ENCODE measurements around the gene FYCO1.
A peak's percentile ranks its signal among the peaks of the same experiment; 100 is the strongest.

The FYCO1 gene

DNA sequence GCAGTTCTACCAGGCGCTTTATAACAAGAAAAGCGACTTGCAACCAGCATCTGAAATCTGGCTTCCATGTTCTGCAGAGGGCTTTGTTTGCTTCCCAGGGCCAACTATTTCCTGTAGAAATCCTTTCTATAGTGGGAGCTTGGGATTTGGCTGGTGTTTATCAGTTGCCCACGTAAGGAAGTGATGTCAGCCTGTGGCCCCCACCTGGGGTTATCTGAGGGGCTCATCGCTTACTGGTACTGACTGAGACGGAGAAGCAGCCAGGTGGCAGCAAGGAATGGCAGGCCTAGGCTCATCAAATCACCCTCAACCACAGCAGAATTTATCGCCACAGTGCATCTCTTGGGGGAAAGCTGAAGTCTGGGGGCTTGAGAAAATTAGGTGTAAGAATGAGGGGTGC is 123.8 kb downstream of the FYCO1 start:
- H3K4ac ChIP-seq (ENCODE audit: low read depth, low read length): no peak overlapping the region
- no peak overlapping the region for H4K8ac ChIP-seq (ENCODE audit: low read depth, low read length)
- H3K79me2 ChIP-seq (ENCODE audit: control insufficient read depth, insufficient read depth, low read length): no peaks in the 10 kb centered on the region
- no peak overlapping the region for H3K4me3 ChIP-seq (ENCODE audit: low read length)
- H3K36me3 ChIP-seq (ENCODE audit: control insufficient read depth, insufficient read depth, low read length): no peaks in the 10 kb centered on the region
- no peak overlapping the region for H2AK5ac ChIP-seq (ENCODE audit: low read length)
- no peaks in the 10 kb centered on the region for H3K4me1 ChIP-seq (ENCODE audit: control insufficient read depth, low read depth, low read length)
- no peak overlapping the region for H2BK15ac ChIP-seq (replicated peaks; ENCODE audit: low read depth)
- H3K27ac ChIP-seq (ENCODE audit: low read depth, low read length): no peak overlapping the region
- H3K9ac ChIP-seq (ENCODE audit: low read length): no peak overlapping the region
- no peaks in the 10 kb centered on the region for H3K27me3 ChIP-seq (ENCODE audit: insufficient read depth, low read length, poor library complexity)
- H3K23ac ChIP-seq (ENCODE audit: low read length): no peak overlapping the region
- no peak overlapping the region for H2BK5ac ChIP-seq (ENCODE audit: low read length)
- H2BK120ac ChIP-seq (ENCODE audit: low read depth, low read length): no peak overlapping the region
- no peak overlapping the region for H3K56ac ChIP-seq (ENCODE audit: low read length)
- no peak overlapping the region for H3K18ac ChIP-seq (ENCODE audit: low read length)
- no peak overlapping the region for H4K5ac ChIP-seq (ENCODE audit: low read length)
- no CpG with 5 or more reads among the region's 6 CpGs for WGBS (ENCODE audit: extremely low coverage, insufficient coverage, low lambda C conversion rate)
- no peak overlapping the region for H3K4me2 ChIP-seq (ENCODE audit: low read length)
- peak; percentile 10 for DNase-seq
- H3K79me1 ChIP-seq (ENCODE audit: low read length): no peaks in the 10 kb centered on the region

DNA sequence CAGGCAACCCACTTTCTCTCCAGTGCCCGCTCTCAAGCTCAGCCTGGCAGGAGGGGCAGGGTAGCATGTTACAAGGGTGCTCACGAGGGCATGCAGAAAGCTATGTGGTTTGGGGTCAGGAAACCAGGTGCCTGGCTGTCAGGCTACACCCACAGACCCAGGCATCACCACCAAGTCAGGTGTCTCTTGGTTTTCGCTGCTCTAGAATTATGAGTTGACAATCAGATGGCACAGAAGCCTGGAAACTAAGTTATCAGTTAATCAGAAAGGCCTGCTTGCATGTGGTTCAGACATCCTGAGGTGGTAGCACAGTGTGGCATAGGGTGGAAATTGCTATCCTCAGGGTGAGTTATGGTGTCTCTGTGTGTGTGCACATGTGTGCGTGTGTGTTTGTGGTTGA is 125.5 kb downstream of the FYCO1 start:
- H2BK15ac ChIP-seq (replicated peaks; ENCODE audit: low read depth): no peak overlapping the region
- H3K27me3 ChIP-seq (ENCODE audit: insufficient read depth, low read length, poor library complexity): no peaks in the 10 kb centered on the region
- H3K18ac ChIP-seq (ENCODE audit: low read length): no peak overlapping the region
- H3K79me1 ChIP-seq (ENCODE audit: low read length): no peaks in the 10 kb centered on the region
- no peak overlapping the region for H3K4me3 ChIP-seq (ENCODE audit: low read length)
- H3K23ac ChIP-seq (ENCODE audit: low read length): no peak overlapping the region
- DNase-seq: no peak
- no peak overlapping the region for H3K4ac ChIP-seq (ENCODE audit: low read depth, low read length)
- no peak overlapping the region for H2AK5ac ChIP-seq (ENCODE audit: low read length)
- H2BK5ac ChIP-seq (ENCODE audit: low read length): no peak overlapping the region
- no peak overlapping the region for H4K5ac ChIP-seq (ENCODE audit: low read length)
- no peaks in the 10 kb centered on the region for H3K4me1 ChIP-seq (ENCODE audit: control insufficient read depth, low read depth, low read length)
- no peak overlapping the region for H2BK120ac ChIP-seq (ENCODE audit: low read depth, low read length)
- H3K4me2 ChIP-seq (ENCODE audit: low read length): no peak overlapping the region
- no peaks in the 10 kb centered on the region for H3K36me3 ChIP-seq (ENCODE audit: control insufficient read depth, insufficient read depth, low read length)
- no peak overlapping the region for H3K56ac ChIP-seq (ENCODE audit: low read length)
- no peak overlapping the region for H3K9ac ChIP-seq (ENCODE audit: low read length)
- H3K27ac ChIP-seq (ENCODE audit: low read depth, low read length): no peak overlapping the region
- WGBS (ENCODE audit: extremely low coverage, insufficient coverage, low lambda C conversion rate): no CpG with 5 or more reads among the region's 4 CpGs
- H3K79me2 ChIP-seq (ENCODE audit: control insufficient read depth, insufficient read depth, low read length): no peaks in the 10 kb centered on the region
- no peak overlapping the region for H4K8ac ChIP-seq (ENCODE audit: low read depth, low read length)

DNA sequence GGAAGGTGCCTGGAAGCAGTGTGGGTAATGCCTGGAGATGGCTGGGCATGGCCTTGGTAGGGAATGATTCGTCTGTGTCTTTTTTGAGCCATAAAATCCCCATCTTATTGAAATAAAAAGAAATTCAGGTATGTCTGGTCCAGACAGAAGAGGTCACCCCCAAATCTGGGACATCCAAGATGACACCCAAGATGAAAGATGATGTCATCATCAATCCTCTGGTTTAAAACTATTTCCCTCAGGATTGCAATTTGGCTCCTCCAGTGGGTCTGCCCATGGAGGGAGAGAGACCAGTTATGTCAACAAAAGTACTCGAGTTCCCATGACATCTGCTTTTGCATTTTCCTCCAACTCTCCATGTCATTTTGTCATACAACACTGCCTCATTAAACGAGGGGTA is 126.0 kb downstream of the FYCO1 start:
- no peak overlapping the region for H2BK120ac ChIP-seq (ENCODE audit: low read depth, low read length)
- no peaks in the 10 kb centered on the region for H3K79me1 ChIP-seq (ENCODE audit: low read length)

DNA sequence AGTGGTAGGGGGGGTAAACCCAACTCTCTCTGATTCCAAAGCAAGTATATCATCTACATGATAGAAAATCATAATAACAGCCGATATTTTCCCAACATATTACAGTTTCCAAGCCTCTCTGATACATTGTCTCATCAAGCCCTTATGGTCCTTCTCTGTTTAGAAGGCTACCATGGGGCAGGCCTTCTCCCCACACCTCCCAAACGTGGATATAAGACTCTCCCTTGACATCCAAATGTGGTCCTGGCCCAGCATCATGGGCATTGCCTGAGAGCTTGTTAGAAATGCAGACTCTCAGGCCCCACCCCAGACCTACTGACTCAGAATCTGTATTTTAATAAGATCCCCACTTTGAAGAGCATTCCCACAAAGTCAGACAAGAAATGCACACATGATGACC is 127.0 kb downstream of the FYCO1 start:
- H2BK5ac ChIP-seq (ENCODE audit: low read length): no peak overlapping the region
- no peak overlapping the region for H4K8ac ChIP-seq (ENCODE audit: low read depth, low read length)
- WGBS (ENCODE audit: extremely low coverage, insufficient coverage, low lambda C conversion rate): no CpG with 5 or more reads among the region's 2 CpGs
- H2BK15ac ChIP-seq (replicated peaks; ENCODE audit: low read depth): no peak overlapping the region
- H3K4ac ChIP-seq (ENCODE audit: low read depth, low read length): no peak overlapping the region
- no peak overlapping the region for H3K18ac ChIP-seq (ENCODE audit: low read length)
- H2AK5ac ChIP-seq (ENCODE audit: low read length): no peak overlapping the region
- no peak overlapping the region for H4K5ac ChIP-seq (ENCODE audit: low read length)
- no peak overlapping the region for H2BK120ac ChIP-seq (ENCODE audit: low read depth, low read length)
- H3K36me3 ChIP-seq (ENCODE audit: control insufficient read depth, insufficient read depth, low read length): no peaks in the 10 kb centered on the region
- H3K27me3 ChIP-seq (ENCODE audit: insufficient read depth, low read length, poor library complexity): no peaks in the 10 kb centered on the region
- no peak overlapping the region for H3K4me2 ChIP-seq (ENCODE audit: low read length)
- no peaks in the 10 kb centered on the region for H3K79me1 ChIP-seq (ENCODE audit: low read length)
- H3K79me2 ChIP-seq (ENCODE audit: control insufficient read depth, insufficient read depth, low read length): no peaks in the 10 kb centered on the region
- no peak for DNase-seq
- no peak overlapping the region for H3K9ac ChIP-seq (ENCODE audit: low read length)
- no peak overlapping the region for H3K23ac ChIP-seq (ENCODE audit: low read length)
- no peaks in the 10 kb centered on the region for H3K4me1 ChIP-seq (ENCODE audit: control insufficient read depth, low read depth, low read length)
- no peak overlapping the region for H3K4me3 ChIP-seq (ENCODE audit: low read length)
- H3K27ac ChIP-seq (ENCODE audit: low read depth, low read length): no peak overlapping the region
- H3K56ac ChIP-seq (ENCODE audit: low read length): no peak overlapping the region

More for the DNA sequence above, 126.0 kb downstream of the FYCO1 start:
- no peak overlapping the region for H2BK15ac ChIP-seq (replicated peaks; ENCODE audit: low read depth)
- H3K4me2 ChIP-seq (ENCODE audit: low read length): no peak overlapping the region
- H2BK5ac ChIP-seq (ENCODE audit: low read length): no peak overlapping the region
- H3K27ac ChIP-seq (ENCODE audit: low read depth, low read length): no peak overlapping the region
- no peak overlapping the region for H3K23ac ChIP-seq (ENCODE audit: low read length)
- WGBS (ENCODE audit: extremely low coverage, insufficient coverage, low lambda C conversion rate): no CpG with 5 or more reads among the region's 3 CpGs
- H3K4ac ChIP-seq (ENCODE audit: low read depth, low read length): no peak overlapping the region
- H4K8ac ChIP-seq (ENCODE audit: low read depth, low read length): no peak overlapping the region
- DNase-seq: no peak
- no peaks in the 10 kb centered on the region for H3K36me3 ChIP-seq (ENCODE audit: control insufficient read depth, insufficient read depth, low read length)
- H3K27me3 ChIP-seq (ENCODE audit: insufficient read depth, low read length, poor library complexity): no peaks in the 10 kb centered on the region
- H3K56ac ChIP-seq (ENCODE audit: low read length): no peak overlapping the region
- no peak overlapping the region for H3K4me3 ChIP-seq (ENCODE audit: low read length)
- no peaks in the 10 kb centered on the region for H3K4me1 ChIP-seq (ENCODE audit: control insufficient read depth, low read depth, low read length)
- no peak overlapping the region for H2AK5ac ChIP-seq (ENCODE audit: low read length)
- H3K79me2 ChIP-seq (ENCODE audit: control insufficient read depth, insufficient read depth, low read length): no peaks in the 10 kb centered on the region
- no peak overlapping the region for H3K9ac ChIP-seq (ENCODE audit: low read length)
- H4K5ac ChIP-seq (ENCODE audit: low read length): no peak overlapping the region
- no peak overlapping the region for H3K18ac ChIP-seq (ENCODE audit: low read length)

DNA sequence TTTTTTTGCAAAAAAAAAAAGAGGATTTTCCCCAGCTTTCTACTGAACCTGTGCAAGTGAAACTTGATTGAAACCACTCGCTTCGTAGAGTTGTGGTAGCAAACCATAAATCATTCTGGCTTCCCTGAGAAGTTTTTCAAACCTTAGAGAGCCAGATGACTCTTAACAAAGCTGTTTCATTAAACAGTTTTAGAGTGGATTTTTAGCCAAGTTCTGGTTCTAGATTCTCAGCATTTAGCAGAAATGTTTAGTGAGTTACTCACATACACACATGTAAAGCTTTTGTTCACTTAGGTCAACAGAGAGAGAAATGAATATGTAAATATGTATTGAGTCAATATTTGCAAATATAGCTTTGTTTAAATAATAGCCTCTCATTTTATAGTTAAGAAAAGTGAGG is 127.4 kb downstream of the FYCO1 start:
- no peak overlapping the region for H3K56ac ChIP-seq (ENCODE audit: low read length)
- H3K4me1 ChIP-seq (ENCODE audit: control insufficient read depth, low read depth, low read length): no peaks in the 10 kb centered on the region
- H2BK15ac ChIP-seq (replicated peaks; ENCODE audit: low read depth): no peak overlapping the region
- WGBS (ENCODE audit: extremely low coverage, insufficient coverage, low lambda C conversion rate): no CpG with 5 or more reads among the region's 2 CpGs
- no peak overlapping the region for H3K18ac ChIP-seq (ENCODE audit: low read length)
- H2AK5ac ChIP-seq (ENCODE audit: low read length): no peak overlapping the region
- H3K79me1 ChIP-seq (ENCODE audit: low read length): no peaks in the 10 kb centered on the region
- H3K27me3 ChIP-seq (ENCODE audit: insufficient read depth, low read length, poor library complexity): no peaks in the 10 kb centered on the region
- no peak overlapping the region for H2BK5ac ChIP-seq (ENCODE audit: low read length)
- no peak overlapping the region for H3K4ac ChIP-seq (ENCODE audit: low read depth, low read length)
- no peaks in the 10 kb centered on the region for H3K79me2 ChIP-seq (ENCODE audit: control insufficient read depth, insufficient read depth, low read length)
- H2BK120ac ChIP-seq (ENCODE audit: low read depth, low read length): no peak overlapping the region
- H3K9ac ChIP-seq (ENCODE audit: low read length): no peak overlapping the region
- H3K36me3 ChIP-seq (ENCODE audit: control insufficient read depth, insufficient read depth, low read length): no peaks in the 10 kb centered on the region
- no peak overlapping the region for H3K4me2 ChIP-seq (ENCODE audit: low read length)
- DNase-seq: no peak
- no peak overlapping the region for H4K8ac ChIP-seq (ENCODE audit: low read depth, low read length)
- no peak overlapping the region for H3K4me3 ChIP-seq (ENCODE audit: low read length)
- no peak overlapping the region for H4K5ac ChIP-seq (ENCODE audit: low read length)
- no peak overlapping the region for H3K23ac ChIP-seq (ENCODE audit: low read length)
- H3K27ac ChIP-seq (ENCODE audit: low read depth, low read length): no peak overlapping the region
